H1 (cell line): ENCODE data around the gene EPM2A. TPM values are rescaled to one million over a fixed set of nuclear protein-coding genes. Genes with fewer than 3 reads are reported as not detected.

Experiments
- ATF2 ChIP-seq: IDR thresholded peaks from 2 replicates; pipeline ENCODE4 v1.6.1; 2012; ENCODE audit warnings: low read length, inconsistent platforms
- BACH1 ChIP-seq: IDR thresholded peaks from 2 replicates; pipeline ENCODE4 v1.6.1; 2012; ENCODE audit warnings: low read length, improper control_type of control experiment
- CBX5 ChIP-seq: fragments of 300-800, 300-1000 bp; sonication (generic); IDR thresholded peaks from 2 replicates; pipeline ENCODE4 v1.7.1; 2016; ENCODE audit warnings: antibody characterized with exemption, low read length, low read depth
- CHD7 ChIP-seq: fragments of 300-600 bp; sonication (generic); IDR thresholded peaks from 2 replicates; pipeline ENCODE4 v1.7.1; 2012; ENCODE audit warnings: low read length, moderate library complexity, mild to moderate bottlenecking, inconsistent platforms; ENCODE audit not compliant: insufficient replicate concordance
- CREB1 ChIP-seq: IDR thresholded peaks from 2 replicates; pipeline ENCODE4 v1.6.1; 2012; ENCODE audit warnings: inconsistent platforms
- CTBP2 ChIP-seq: IDR thresholded peaks from 2 replicates; pipeline ENCODE4 v1.7.0; 2011; ENCODE audit warnings: borderline replicate concordance, mild to moderate bottlenecking, moderate library complexity, mixed read lengths, low read length; ENCODE audit not compliant: insufficient read depth, insufficient read length
- NANOG ChIP-seq: IDR thresholded peaks from 2 replicates; pipeline ENCODE4 v1.6.1; 2011; ENCODE audit warnings: low read length, low read depth, mild to moderate bottlenecking, inconsistent platforms; ENCODE audit not compliant: insufficient read depth, poor library complexity, severe bottlenecking
- YY1 ChIP-seq: IDR thresholded peaks from 2 replicates; pipeline ENCODE4 v1.6.1; 2011; ENCODE audit warnings: low read depth, mild to moderate bottlenecking, low read length
- polyA plus RNA-seq, 7 experiments: library from polyadenylated mRNA; depleted of rRNA in 3 of 7; stranded (reverse) in 5 of 7; unstranded in 2 of 7; fragments of >200 nt in 5 of 7; fragments of 200-250 nt in 2 of 7; gene quantifications; 1 replicate in 5 of 7; 2 replicates in 1 of 7; 4 replicates in 1 of 7; pipeline versions ENCODE4 v1.2.1 to v1.2.3, GENCODE V29; 2011 to 2013; ENCODE audit warnings: missing spikeins in 2 of 7, mixed read lengths in 2 of 7
- total RNA-seq: library from RNA; stranded (reverse); fragmentation: NEBNext Ultra II Directional; extraction: Animal tissue kit (Norgen Biotek cat#: 25700); gene quantifications from 2 replicates; pipeline ENCODE4 v1.2.1, GENCODE V29; 2021

Gene EPM2A
- total and polyA plus RNA-seq, 2 of the 8 experiments (the other 6 are each of a cell fraction or from before 2014, with no cell fraction given), result 2.3 to 6.2 TPM

- TF ChIP-seq CHD7 (no peak), NANOG (no peak), BACH1 (no peak), YY1 (no peak), CTBP2 (peak; percentile 7), ATF2 (no peak), CBX5 (no peak), CREB1 (no peak; the same call in 1 of the 2 replicates)
These were observed at the start of gene EPM2A (continued) for GRCh38 chr6:145735356-145736165.
